Urinary bladder (tissue), 4 donors: ENCODE results near the gene CGN. TPM values are rescaled to one million over a fixed set of nuclear protein-coding genes. Genes with fewer than 3 reads are reported as not detected.

Experiments used
- DNase-seq: peaks from one replicate; pipeline ENCODE4 v3.0.0-alpha.2; 2015; ENCODE audit errors: extremely low spot score
- H3K27ac ChIP-seq: one replicate; pipeline ENCODE4 v1.5.1; 2013; ENCODE audit warnings: low read depth, mild to moderate bottlenecking, moderate library complexity
- H3K36me3 ChIP-seq: one replicate; pipeline ENCODE4 v1.6.1; 2013; ENCODE audit warnings: mild to moderate bottlenecking, moderate library complexity; ENCODE audit not compliant: insufficient read depth
- H3K4me1 ChIP-seq: one replicate; pipeline ENCODE4 v1.6.1; 2013; ENCODE audit warnings: mild to moderate bottlenecking, moderate library complexity; ENCODE audit not compliant: insufficient read depth
- H3K4me3 ChIP-seq: one replicate; pipeline ENCODE4 v1.5.1; 2013; ENCODE audit warnings: low read depth, low read length
- WGBS: extraction: QIAGEN DNeasy Blood & Tissue Kit; methylation state at CpG from one replicate; pipeline ENCODE4 v1.1.7; 2013; 5-methylcytosine and 5-hydroxymethylcytosine counted together
- polyA plus RNA-seq: library from polyadenylated mRNA; stranded (reverse); fragments of 200-250 nt; gene quantifications from one replicate; pipeline ENCODE4 v1.2.3, GENCODE V29; 2013
- total RNA-seq: library from RNA; depleted of rRNA; stranded (reverse); fragments of >200 nt; gene quantifications from one replicate; pipeline ENCODE4 v1.2.3, GENCODE V29; 2014
- donor health status: healthy with polysubstance abuse.
- donor health status: healthy.

The CGN gene
- total and polyA plus RNA-seq, 2 donors, result 5.5 to 5.9 TPM

GRCh38 chr1:151509350-151510019, 1.7 kb upstream of the CGN start:
- no peak for DNase-seq
- Histone ChIP-seq H3K36me3 (no peaks in the 10 kb centered on the region), H3K4me1 (no peaks in the 10 kb centered on the region), H3K4me3 (no peak overlapping the region), H3K27ac (no peak overlapping the region)
- 95% methylated on average over 15 of the region's 15 CpGs for WGBS

- Histone ChIP-seq H3K27ac (no peak overlapping the region), H3K4me3 (no peak overlapping the region)
- WGBS, result 36% methylated on average over 9 of the region's 9 CpGs
These were observed 1.2 kb upstream of the CGN start for GRCh38 chr1:151510020-151510405.

GRCh38 chr1:151510614-151510956, 602 bp upstream of the CGN start:
- H3K36me3 ChIP-seq, result no peaks in the 10 kb centered on the region
- WGBS, result 5% methylated on average over 10 of the region's 10 CpGs
- H3K4me3 ChIP-seq, result peak overlapping the region; percentile 62
- no peak for DNase-seq
- H3K27ac ChIP-seq, result peak overlapping the region; percentile 11
- H3K4me1 ChIP-seq, result no peaks in the 10 kb centered on the region

More at GRCh38 chr1:151510020-151510405, 1.2 kb upstream of the CGN start:
- Histone ChIP-seq H3K36me3 (no peaks in the 10 kb centered on the region), H3K4me1 (no peaks in the 10 kb centered on the region)
- no peak for DNase-seq

- H3K4me3 ChIP-seq, result peak overlapping the region; percentile 62
- no peak for DNase-seq
- H3K4me1 ChIP-seq, result no peaks in the 10 kb centered on the region
- WGBS, result 2% methylated on average over 23 of the region's 23 CpGs
- H3K27ac ChIP-seq, result no peak overlapping the region
- no peaks in the 10 kb centered on the region for H3K36me3 ChIP-seq
These were observed 539 bp downstream of the CGN start for GRCh38 chr1:151511636-151512215.

- Histone ChIP-seq H3K36me3 (no peaks in the 10 kb centered on the region), H3K4me1 (no peaks in the 10 kb centered on the region), H3K4me3 (peak overlapping the region; percentile 62), H3K27ac (no peak overlapping the region)
- no peak for DNase-seq
- WGBS, result 51% methylated on average over 4 of the region's 4 CpGs
These were observed 1.1 kb downstream of the CGN start for GRCh38 chr1:151512326-151512725.

- Histone ChIP-seq H3K4me3 (no peak overlapping the region), H3K36me3 (no peaks in the 10 kb centered on the region), H3K4me1 (no peaks in the 10 kb centered on the region), H3K27ac (peak overlapping the region; percentile 69)
- DNase-seq, result peak; percentile 73
- WGBS, result 50% methylated on average over 8 of the region's 8 CpGs
These were observed 1.8 kb downstream of the CGN start for GRCh38 chr1:151512801-151513625.

GRCh38 chr1:151513626-151514121, 2.5 kb downstream of the CGN start:
- H3K4me1 ChIP-seq, result no peaks in the 10 kb centered on the region
- 85% methylated on average over 6 of the region's 6 CpGs for WGBS
- H3K4me3 ChIP-seq, result no peak overlapping the region
- DNase-seq, result no peak
- peak overlapping the region; percentile 69 for H3K27ac ChIP-seq
- no peaks in the 10 kb centered on the region for H3K36me3 ChIP-seq

GRCh38 chr1:151514366-151514765, 3.2 kb downstream of the CGN start:
- 79% methylated on average over 4 of the region's 4 CpGs for WGBS
- no peaks in the 10 kb centered on the region for H3K36me3 ChIP-seq
- H3K4me1 ChIP-seq, result no peaks in the 10 kb centered on the region
- DNase-seq, result no peak
- no peak overlapping the region for H3K4me3 ChIP-seq
- peak overlapping the region; percentile 48 for H3K27ac ChIP-seq

- H3K36me3 ChIP-seq, result peaks cover 2% of the 10 kb centered on the region
- DNase-seq, result no peak
- no peak overlapping the region for H3K27ac ChIP-seq
- no peak overlapping the region for H3K4me3 ChIP-seq
- no peaks in the 10 kb centered on the region for H3K4me1 ChIP-seq
- WGBS, result 87% methylated on average over 4 of the region's 4 CpGs
These were observed 4.1 kb downstream of the CGN start for GRCh38 chr1:151515265-151515664.

- DNase-seq, result no peak
- no peak overlapping the region for H3K4me3 ChIP-seq
- WGBS, result 42% methylated on average over 1 of the region's 1 CpG
- H3K36me3 ChIP-seq, result peaks cover 2% of the 10 kb centered on the region
- H3K27ac ChIP-seq, result no peak overlapping the region
- H3K4me1 ChIP-seq, result no peaks in the 10 kb centered on the region
These were observed 4.9 kb downstream of the CGN start for GRCh38 chr1:151516031-151516511.

- Histone ChIP-seq H3K4me1 (no peaks in the 10 kb centered on the region), H3K27ac (no peak overlapping the region), H3K36me3 (peaks cover 2% of the 10 kb centered on the region), H3K4me3 (no peak overlapping the region)
- no peak for DNase-seq
- WGBS, result 95% methylated on average over 12 of the region's 12 CpGs
These were observed 7.2 kb downstream of the CGN start for GRCh38 chr1:151518431-151518830.

GRCh38 chr1:151518936-151519335, 7.7 kb downstream of the CGN start:
- Histone ChIP-seq H3K36me3 (peaks cover 2% of the 10 kb centered on the region), H3K4me3 (no peak overlapping the region), H3K4me1 (no peaks in the 10 kb centered on the region), H3K27ac (no peak overlapping the region)
- no peak for DNase-seq
- WGBS, result 96% methylated on average over 15 of the region's 15 CpGs

GRCh38 chr1:151519667-151520066, 8.5 kb downstream of the CGN start:
- DNase-seq, result no peak
- 86% methylated on average over 2 of the region's 2 CpGs for WGBS
- H3K36me3 ChIP-seq, result peaks cover 2% of the 10 kb centered on the region
- no peak overlapping the region for H3K4me3 ChIP-seq
- no peaks in the 10 kb centered on the region for H3K4me1 ChIP-seq
- H3K27ac ChIP-seq, result no peak overlapping the region

- Histone ChIP-seq H3K27ac (no peak overlapping the region), H3K36me3 (peaks cover 2% of the 10 kb centered on the region), H3K4me3 (no peak overlapping the region), H3K4me1 (no peaks in the 10 kb centered on the region)
- WGBS, result 88% methylated on average over 4 of the region's 4 CpGs
- no peak for DNase-seq
These were observed 9.2 kb downstream of the CGN start for GRCh38 chr1:151520359-151520758.
